GM12878 (cell line): ENCODE results near the gene MAMDC4.

ENCODE experiments used
- CBFB ChIP-seq: IDR thresholded peaks from 2 replicates; pipeline ENCODE4 v1.6.1; 2016; ENCODE audit warnings: antibody characterized with exemption, low read depth
- FOS ChIP-seq: IDR thresholded peaks from 3 replicates; pipeline ENCODE4 v1.6.1; 2011; ENCODE audit warnings: borderline replicate concordance; ENCODE audit not compliant: insufficient read length; ENCODE audit errors: extremely low read depth
- HDAC6 ChIP-seq: fragments of 200-600 bp; sonication (generic); IDR thresholded peaks from one replicate; pipeline ENCODE4 v1.8.0; 2017; ENCODE audit warnings: antibody characterized with exemption; ENCODE audit not compliant: unreplicated experiment
- MAX ChIP-seq: IDR thresholded peaks from 2 replicates; pipeline ENCODE4 v1.6.1; 2012; ENCODE audit warnings: low read depth, low read length, improper control_type of control experiment
- POLR2A ChIP-seq: IDR thresholded peaks from 2 replicates; pipeline ENCODE4 v1.6.1; 2011; ENCODE audit warnings: low read depth, mild to moderate bottlenecking, low read length
- REST ChIP-seq: IDR thresholded peaks from 2 replicates; pipeline ENCODE4 v1.6.1; 2012; ENCODE audit warnings: mild to moderate bottlenecking, low read depth, low read length
- SIN3A ChIP-seq: IDR thresholded peaks from 2 replicates; pipeline ENCODE4 v1.6.1; 2012; ENCODE audit warnings: low read depth, low read length, improper control_type of control experiment
- SPI1 ChIP-seq: IDR thresholded peaks from 2 replicates; pipeline ENCODE4 v1.6.1; 2011; ENCODE audit warnings: low read depth, mild to moderate bottlenecking, low read length, moderate library complexity, borderline replicate concordance; ENCODE audit not compliant: insufficient read depth

GRCh38 chr9:136903041-136903554 is 51.0 kb downstream of the MAMDC4 start:
- TF ChIP-seq POLR2A: no peak
- no peak for TF ChIP-seq HDAC6
- TF ChIP-seq SPI1: no peak
- no peak for TF ChIP-seq SIN3A
- TF ChIP-seq CBFB: no peak
- TF ChIP-seq REST: no peak
- TF ChIP-seq MAX: no peak
- no peak for TF ChIP-seq FOS
